Renal pelvis (tissue), 12 donors: ENCODE data around the gene TRMT13. TPM values are rescaled to one million over a fixed set of nuclear protein-coding genes. Genes with fewer than 3 reads are reported as not detected.
A peak's percentile ranks its signal among the peaks of the same experiment; 100 is the strongest.

Source experiments
- DNase-seq: peaks from one replicate; pipeline ENCODE4 v3.0.0-alpha.2; 2013
- long read RNA-seq, 16 experiments: transcript quantifications; one replicate each; lab custom pipeline, GENCODE V29; 2026
- polyA plus RNA-seq, 3 donors: library from polyadenylated mRNA; unstranded; fragments of 120-200 nt; gene quantifications; one replicate each; pipeline ENCODE4 v1.2.1, GENCODE V29; 2013; ENCODE audit not compliant: insufficient read length in 3 of 3

TRMT13 gene, protein sequence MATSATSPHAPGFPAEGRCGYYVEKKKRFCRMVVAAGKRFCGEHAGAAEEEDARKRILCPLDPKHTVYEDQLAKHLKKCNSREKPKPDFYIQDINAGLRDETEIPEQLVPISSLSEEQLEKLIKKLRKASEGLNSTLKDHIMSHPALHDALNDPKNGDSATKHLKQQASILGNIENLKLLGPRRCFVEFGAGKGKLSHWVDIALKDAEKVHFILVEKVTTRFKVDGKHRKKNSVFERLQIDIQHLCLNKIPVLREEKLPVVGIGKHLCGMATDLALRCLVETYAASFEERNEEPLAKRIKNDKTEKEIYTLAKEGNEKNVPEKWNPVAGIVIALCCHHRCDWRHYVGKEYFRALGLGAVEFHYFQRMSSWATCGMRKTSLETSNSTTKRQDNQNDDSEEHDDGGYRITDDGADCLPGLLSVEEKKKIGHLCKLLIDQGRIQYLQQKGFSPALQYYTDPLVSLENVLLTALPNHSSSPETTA
- polyA plus RNA-seq: 10 to 100 TPM; 24.8 to 38.7 (median 37.9) TPM
- long read RNA-seq, donor 1, partial matches to known transcripts: 0 of 3 reads
- long read RNA-seq, donor 1, other reads (novel, unspliced or antisense): 0 of 3 reads
- long read RNA-seq, donor 2, partial matches to known transcripts: 12 of 16 reads
- long read RNA-seq, donor 2, other reads (novel, unspliced or antisense): 0 of 16 reads
- long read RNA-seq, donor 3, partial matches to known transcripts: 0 of 1 reads
- long read RNA-seq, donor 3, other reads (novel, unspliced or antisense): 0 of 1 reads
- long read RNA-seq, donor 4, partial matches to known transcripts: 5 of 6 reads
- long read RNA-seq, donor 4, other reads (novel, unspliced or antisense): 0 of 6 reads
- long read RNA-seq, donor 5, partial matches to known transcripts: 0 of 2 reads
- long read RNA-seq, donor 5, other reads (novel, unspliced or antisense): 0 of 2 reads
- long read RNA-seq, donor 6, partial matches to known transcripts: 32 of 32 reads
- long read RNA-seq, donor 6, other reads (novel, unspliced or antisense): 0 of 32 reads
- long read RNA-seq, donor 7, partial matches to known transcripts: 0 of 3 reads
- long read RNA-seq, donor 7, other reads (novel, unspliced or antisense): 0 of 3 reads
- long read RNA-seq, donor 8: 0 reads
- long read RNA-seq, donor 9, partial matches to known transcripts: 15 of 17 reads
- long read RNA-seq, donor 9, other reads (novel, unspliced or antisense): 0 of 17 reads
- long read RNA-seq, donor 10, partial matches to known transcripts: 20 of 22 reads
- long read RNA-seq, donor 10, other reads (novel, unspliced or antisense): 0 of 22 reads
- long read RNA-seq, donor 11, partial matches to known transcripts: 0 of 1 reads
- long read RNA-seq, donor 11, other reads (novel, unspliced or antisense): 0 of 1 reads
- long read RNA-seq, donor 12, partial matches to known transcripts: 6 of 11 reads
- long read RNA-seq, donor 12, other reads (novel, unspliced or antisense): 0 of 11 reads
- long read RNA-seq, donor 13, partial matches to known transcripts: 0 of 4 reads
- long read RNA-seq, donor 13, other reads (novel, unspliced or antisense): 0 of 4 reads
- long read RNA-seq, donor 14: 0 reads
- long read RNA-seq, donor 15, partial matches to known transcripts: 11 of 14 reads
- long read RNA-seq, donor 15, other reads (novel, unspliced or antisense): 0 of 14 reads
- long read RNA-seq, donor 16, partial matches to known transcripts: 12 of 14 reads
- long read RNA-seq, donor 16, other reads (novel, unspliced or antisense): 0 of 14 reads

- peak; percentile 99 for DNase-seq
Observed at GRCh38 chr1:100132566-100133477, at the start of gene TRMT13, which contains the start of gene SASS6. TRMT13 (plus strand) TSS chr1:100133163; CDS start chr1:100133169, 6 bp downstream. SASS6 (minus strand) TSS chr1:100132930; CDS start chr1:100132814, 116 bp downstream.

DNA sequence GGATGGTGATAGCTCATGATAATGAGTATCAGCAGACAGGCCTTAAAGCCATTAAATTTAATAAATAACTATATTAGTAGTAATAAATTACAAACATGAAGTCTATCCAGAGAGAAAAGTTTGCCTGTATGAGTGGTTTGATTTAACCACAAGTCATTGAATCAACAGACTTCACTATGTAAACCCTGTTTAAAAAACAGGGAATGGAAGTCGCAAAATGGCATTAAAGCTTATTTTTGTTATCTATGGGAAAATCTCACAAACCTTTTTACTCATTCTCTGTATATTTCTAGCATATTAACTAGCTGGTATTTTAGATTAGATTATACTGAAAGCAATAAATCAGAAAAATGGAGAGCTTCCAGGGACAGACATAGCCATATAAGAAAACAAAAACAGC, 45.6 kb upstream of the TRMT13 start:
- DNase-seq: no peak

DNA sequence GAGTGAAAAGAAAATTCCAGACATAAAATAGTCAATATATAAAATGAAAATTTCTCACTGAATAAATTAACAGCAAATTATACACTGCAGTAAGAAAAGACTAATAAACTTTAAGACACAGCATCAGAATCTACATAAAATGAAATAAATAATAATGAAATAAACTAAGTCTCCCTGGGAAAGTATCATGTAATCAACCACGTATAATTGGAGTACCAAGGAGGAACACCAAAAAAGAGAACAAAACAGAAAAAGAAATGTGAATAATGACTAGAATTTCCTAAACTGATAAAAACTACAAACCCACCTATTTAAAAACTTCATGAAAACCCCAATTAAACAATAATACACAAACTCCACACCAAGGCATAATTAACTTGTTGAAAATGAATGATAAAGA, 43.9 kb upstream of the TRMT13 start:
- no peak for DNase-seq

DNA sequence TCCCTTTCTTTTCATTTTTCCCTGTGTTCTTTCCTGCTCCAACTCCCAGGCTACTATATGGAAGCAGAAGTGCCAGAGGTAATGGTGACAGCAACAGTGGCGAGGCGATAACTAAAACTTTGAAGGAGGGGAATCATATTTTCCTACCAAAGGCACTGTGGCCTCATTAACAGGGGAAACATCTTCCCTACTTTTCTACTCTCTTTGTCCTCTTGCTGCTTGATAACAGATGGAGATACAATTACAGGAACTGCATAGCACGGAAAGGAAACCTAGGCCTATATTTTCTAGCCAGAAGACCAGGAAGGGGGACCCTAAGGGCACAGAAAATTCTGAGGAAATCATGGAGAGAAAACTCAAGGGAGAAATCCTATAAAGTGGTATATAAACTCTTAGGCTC, 42.5 kb upstream of the TRMT13 start:
- no peak for DNase-seq

DNA sequence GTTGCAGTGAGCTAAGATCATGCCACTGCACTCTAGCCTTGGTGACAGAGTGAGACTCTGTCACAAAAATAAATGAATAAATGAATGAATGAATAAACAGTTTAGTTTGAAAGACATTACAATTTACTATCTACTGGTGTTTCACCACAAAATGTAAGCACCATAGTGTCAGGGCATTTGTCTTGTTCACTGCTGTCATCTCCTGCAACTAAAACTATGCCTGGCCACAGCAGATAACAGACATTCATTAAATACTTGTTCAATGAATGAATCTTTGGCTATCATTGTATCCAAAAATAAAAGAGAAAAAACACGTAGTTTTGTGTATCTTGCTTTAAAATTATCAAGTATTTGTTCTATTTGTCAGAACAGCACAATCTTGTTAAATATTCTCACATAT, 32.8 kb upstream of the TRMT13 start:
- DNase-seq: no peak

- no peak for DNase-seq
Observed at GRCh38 chr1:100101564-100101963, 31.4 kb upstream of the TRMT13 start.

- DNase-seq: no peak
Observed at GRCh38 chr1:100107696-100108095, 25.3 kb upstream of the TRMT13 start.

- DNase-seq: no peak
Observed at GRCh38 chr1:100109554-100110066, 23.4 kb upstream of the TRMT13 start.

DNA sequence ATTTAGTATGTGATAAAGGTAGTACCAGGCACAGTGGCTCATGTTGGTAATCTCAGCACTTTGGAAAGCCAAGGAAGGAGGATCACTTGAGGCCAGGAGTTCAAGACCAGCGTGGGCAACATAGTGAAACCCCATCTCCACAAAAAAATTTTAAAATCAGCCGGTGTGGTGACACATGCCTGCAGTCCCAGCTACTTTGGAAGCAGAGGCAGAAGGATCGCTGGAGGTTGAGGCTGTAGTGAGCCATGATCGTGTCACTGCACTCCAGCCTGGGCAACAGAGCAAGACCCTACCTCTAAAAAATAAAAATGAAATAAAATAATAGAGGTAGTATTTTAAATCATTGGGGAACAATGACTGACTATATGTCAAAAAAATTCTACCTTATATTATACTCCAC, 17.4 kb upstream of the TRMT13 start:
- no peak for DNase-seq

DNA sequence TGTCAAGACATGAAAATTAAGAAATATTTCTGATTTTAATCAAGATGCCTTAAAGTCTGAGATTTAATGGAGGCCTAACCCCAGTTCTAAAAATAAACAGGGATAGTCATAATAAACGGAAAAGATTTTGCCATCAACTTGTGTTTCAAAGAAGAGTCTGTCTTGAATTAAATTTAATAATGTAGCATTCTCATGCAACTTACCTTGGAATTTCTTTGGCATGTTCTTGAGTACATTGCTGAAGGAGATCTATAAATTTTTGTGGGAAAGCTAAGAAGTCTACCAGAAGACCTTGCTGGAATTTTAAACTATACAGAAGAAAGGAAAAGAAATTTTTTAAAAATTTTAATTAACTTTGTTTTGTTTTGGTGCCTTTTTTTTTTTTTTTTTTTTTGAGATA, 10.8 kb upstream of the TRMT13 start:
- no peak for DNase-seq

GRCh38 chr1:100127226-100127625, 5.7 kb upstream of the TRMT13 start:
- DNase-seq: no peak

- no peak for DNase-seq
Observed at GRCh38 chr1:100130552-100131077, 2.3 kb upstream of the TRMT13 start.

- no peak for DNase-seq
Observed at GRCh38 chr1:100131623-100132022, 1.3 kb upstream of the TRMT13 start.

DNA sequence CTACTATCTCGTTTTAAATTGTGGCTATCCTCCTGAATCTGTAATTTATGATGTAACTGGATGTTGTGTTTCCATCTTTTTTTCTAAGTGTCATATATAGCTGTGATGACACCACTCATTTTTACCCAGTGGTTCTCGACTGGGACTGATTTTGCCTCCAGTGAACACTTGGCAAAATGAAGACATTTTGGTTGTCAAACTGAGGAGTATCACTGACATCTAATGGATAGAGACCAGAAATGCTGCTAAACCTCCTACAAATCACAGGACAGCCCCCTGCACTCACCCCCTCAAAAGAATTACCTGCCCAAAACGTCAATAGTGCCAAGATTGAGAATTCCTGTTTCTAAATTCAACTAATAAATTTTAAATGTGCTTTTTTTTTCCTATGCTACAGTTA, 1.9 kb downstream of the TRMT13 start:
- no peak for DNase-seq

DNA sequence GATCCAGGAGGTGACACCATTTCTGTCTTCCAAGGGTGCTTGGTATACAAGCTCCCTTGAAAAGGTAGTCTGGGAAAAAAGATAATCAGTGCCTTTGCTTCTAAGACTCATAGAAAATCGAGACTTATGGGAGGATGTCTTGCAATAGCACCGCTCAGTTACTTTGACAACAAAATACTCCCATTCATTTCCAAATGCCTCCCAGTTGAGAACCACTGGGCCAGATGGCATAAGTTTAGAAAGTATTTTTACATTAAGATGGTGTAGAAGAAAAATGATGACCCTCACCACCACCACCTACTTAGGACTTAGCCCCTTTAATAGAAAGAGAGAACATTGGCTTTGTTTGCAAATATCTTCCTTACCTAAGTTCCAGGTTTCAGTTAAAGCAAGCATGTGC, 4.6 kb downstream of the TRMT13 start:
- no peak for DNase-seq

- no peak for DNase-seq
Observed at GRCh38 chr1:100141192-100141591, 8.2 kb downstream of the TRMT13 start.

DNA sequence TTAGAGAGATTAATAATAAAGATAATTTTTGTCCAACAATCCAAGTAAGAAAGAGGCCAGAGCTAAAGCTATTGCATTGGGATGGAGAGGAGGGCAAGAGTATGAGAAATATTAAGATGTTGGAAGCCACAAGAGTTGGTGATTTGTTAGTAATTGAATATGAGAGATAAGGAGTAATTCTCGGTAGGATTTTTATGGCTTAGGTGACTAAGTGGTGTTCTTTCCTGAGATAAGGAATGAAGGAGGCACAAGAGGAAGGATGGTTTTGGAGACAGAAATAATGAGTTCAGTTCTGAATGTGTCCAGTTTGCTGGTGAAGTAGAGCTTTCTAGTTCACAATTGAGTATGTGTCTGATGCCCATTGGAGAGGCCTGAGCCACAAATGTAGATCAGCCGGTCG, 9.4 kb downstream of the TRMT13 start:
- no peak for DNase-seq

GRCh38 chr1:100145116-100145515, 12.2 kb downstream of the TRMT13 start:
- no peak for DNase-seq

DNA sequence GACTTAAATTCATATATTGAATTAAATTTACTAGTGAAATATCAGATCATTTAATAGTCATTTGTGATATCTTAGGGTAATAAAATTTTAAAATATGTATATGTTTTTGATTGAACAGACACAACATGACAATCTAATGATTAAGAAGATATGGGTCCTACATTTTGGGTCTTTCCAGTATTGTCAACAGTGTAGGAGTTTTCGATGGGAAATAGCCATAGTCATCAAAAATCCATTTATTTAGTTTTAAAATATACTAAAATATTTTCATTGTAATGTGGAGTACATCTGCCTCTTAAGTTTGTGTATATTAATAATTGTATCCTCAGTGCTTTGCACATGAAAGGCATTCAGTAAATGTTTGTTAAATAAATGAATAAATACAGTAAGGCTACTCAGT, 14.0 kb downstream of the TRMT13 start:
- DNase-seq: no peak
